ENCODE measurements around the gene AJM1. TPM values are rescaled to one million over a fixed set of nuclear protein-coding genes. Genes with fewer than 3 reads are reported as not detected.
"Not testable (repeated sequence)": the region's sequence is repeated elsewhere in the genome, so short reads cannot be mapped to it uniquely, and the experiment has no call there.

Gene AJM1
- total RNA-seq, 1 donor from 2014 or later = 5.9 TPM

- intact Hi-C loops (cut with DNase I) = no loop called here
- Histone ChIP-seq H3K27ac (no peak overlapping the region), H3K36me3 (peaks cover 62 to 76% of the 10 kb centered on the region in 2 donors), H3K9me3 (no peaks in the 10 kb centered on the region), H3K4me3 (no peak overlapping the region), H3K4me1 (no peaks in the 10 kb centered on the region), H3K27me3 (no peaks in the 10 kb centered on the region)
- no peak for DNase-seq (ENCODE audit: low spot score in 2 of 2)
- no peak for TF ChIP-seq CTCF (IDR thresholded peaks at IDR 0.05)
These were observed 12.9 kb upstream of the AJM1 start for GRCh38 chr9:136829412-136829811.

DNA sequence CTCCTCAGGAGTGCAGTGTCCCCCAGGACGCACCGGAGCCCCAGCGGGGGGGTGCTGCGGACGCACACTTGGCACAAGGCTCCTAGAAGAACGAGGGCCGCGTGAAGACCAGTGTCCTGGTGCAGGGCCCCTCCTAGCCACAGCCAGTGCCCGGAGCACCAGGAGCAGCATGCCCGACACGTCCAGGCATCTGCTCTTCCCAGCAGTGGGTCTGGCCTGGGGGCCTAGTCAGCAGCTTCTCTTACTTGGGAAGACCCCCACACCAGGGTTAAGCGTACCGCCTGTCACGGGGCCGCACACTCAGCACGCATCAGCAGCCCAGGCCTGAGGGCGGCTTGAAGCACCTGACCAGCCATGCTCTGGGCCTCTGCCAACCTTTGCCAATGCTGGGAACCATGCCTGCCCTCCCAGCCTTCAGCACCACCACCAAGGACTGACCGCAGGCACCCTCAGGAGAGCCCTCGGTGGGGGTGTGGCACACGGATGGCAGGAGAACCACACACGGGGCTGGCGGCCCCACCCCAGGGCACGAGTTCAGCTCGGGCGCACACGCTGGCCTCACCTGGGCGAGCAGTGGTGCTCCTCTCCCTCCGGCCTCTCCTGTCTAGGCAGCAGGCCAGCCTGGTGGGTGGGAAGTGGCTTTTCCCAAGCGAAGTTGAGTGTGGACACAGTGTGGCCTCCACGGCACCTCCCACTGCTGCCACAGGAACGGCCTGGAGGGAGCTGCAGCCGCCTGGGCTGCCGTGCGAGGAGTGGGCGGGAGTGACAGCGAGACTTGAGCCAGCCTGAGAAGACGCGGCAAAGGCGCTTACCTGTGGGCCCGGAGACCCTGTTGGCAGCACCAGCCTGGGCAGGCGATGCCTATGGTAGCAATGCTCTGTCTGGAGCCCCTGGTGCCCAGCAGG, 12.0 kb upstream of the AJM1 start:
- Histone ChIP-seq H3K4me1 (no peaks in the 10 kb centered on the region), H3K36me3 (peaks cover 53 to 69% of the 10 kb centered on the region in 2 donors), H3K9me3 (no peaks in the 10 kb centered on the region), H3K27me3 (no peaks in the 10 kb centered on the region), H3K4me3 (no peak overlapping the region), H3K27ac (no peak overlapping the region)
- DNase-seq (ENCODE audit: low spot score in 2 of 2) = no peak
- intact Hi-C loops (cut with DNase I) = no loop called here
- no peak for TF ChIP-seq CTCF (IDR thresholded peaks at IDR 0.05)

GRCh38 chr9:136831002-136831719, 11.1 kb upstream of the AJM1 start:
- no peak for DNase-seq (ENCODE audit: low spot score in 2 of 2)
- no peak for TF ChIP-seq CTCF (IDR thresholded peaks at IDR 0.05)
- peaks cover 50 to 71% of the 10 kb centered on the region in 2 donors for H3K36me3 ChIP-seq

DNA sequence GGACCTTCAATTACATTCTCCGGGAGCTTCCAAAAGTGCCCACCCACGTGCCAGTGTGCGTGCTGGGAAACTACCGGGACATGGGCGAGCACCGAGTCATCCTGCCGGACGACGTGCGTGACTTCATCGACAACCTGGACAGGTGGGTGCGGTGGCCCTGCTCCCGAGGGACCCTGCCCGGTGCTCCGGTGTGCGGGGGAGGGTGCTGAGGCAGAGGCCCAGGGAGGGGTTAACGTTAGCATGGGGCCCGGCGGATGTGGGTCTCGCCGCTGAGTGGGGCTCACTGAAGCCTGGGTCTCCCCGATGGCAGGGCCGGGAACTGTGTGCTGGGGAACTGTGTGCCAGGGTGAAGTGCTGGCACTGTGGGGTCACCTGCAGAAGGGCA, 10.6 kb upstream of the AJM1 start:
- Histone ChIP-seq H3K27ac (no peak overlapping the region), H3K9me3 (no peaks in the 10 kb centered on the region), H3K36me3 (peaks cover 44 to 70% of the 10 kb centered on the region in 2 donors), H3K4me1 (no peaks in the 10 kb centered on the region), H3K4me3 (no peak overlapping the region), H3K27me3 (no peaks in the 10 kb centered on the region)
- intact Hi-C loops (cut with DNase I) = no loop called here
- no peak for DNase-seq (ENCODE audit: low spot score in 2 of 2)
- no peak for TF ChIP-seq CTCF (IDR thresholded peaks at IDR 0.05)

More at GRCh38 chr9:136831002-136831719, 11.1 kb upstream of the AJM1 start:
- H3K27ac ChIP-seq = no peak overlapping the region
- H3K4me1 ChIP-seq = no peaks in the 10 kb centered on the region
- no peaks in the 10 kb centered on the region for H3K27me3 ChIP-seq
- intact Hi-C loops (cut with DNase I) = no loop called here
- H3K9me3 ChIP-seq = no peaks in the 10 kb centered on the region
- no peak overlapping the region for H3K4me3 ChIP-seq

- Histone ChIP-seq H3K4me1 (no peaks in the 10 kb centered on the region), H3K4me3 (no peak overlapping the region), H3K27me3 (no peaks in the 10 kb centered on the region), H3K9me3 (no peaks in the 10 kb centered on the region), H3K36me3 (peaks cover 43 to 72% of the 10 kb centered on the region in 2 donors), H3K27ac (no peak overlapping the region)
- intact Hi-C loops (cut with DNase I) = no loop called here
- no peak for DNase-seq (ENCODE audit: low spot score in 2 of 2)
- TF ChIP-seq CTCF (IDR thresholded peaks at IDR 0.05) = no peak
These were observed 9.7 kb upstream of the AJM1 start for GRCh38 chr9:136832581-136832980.

DNA sequence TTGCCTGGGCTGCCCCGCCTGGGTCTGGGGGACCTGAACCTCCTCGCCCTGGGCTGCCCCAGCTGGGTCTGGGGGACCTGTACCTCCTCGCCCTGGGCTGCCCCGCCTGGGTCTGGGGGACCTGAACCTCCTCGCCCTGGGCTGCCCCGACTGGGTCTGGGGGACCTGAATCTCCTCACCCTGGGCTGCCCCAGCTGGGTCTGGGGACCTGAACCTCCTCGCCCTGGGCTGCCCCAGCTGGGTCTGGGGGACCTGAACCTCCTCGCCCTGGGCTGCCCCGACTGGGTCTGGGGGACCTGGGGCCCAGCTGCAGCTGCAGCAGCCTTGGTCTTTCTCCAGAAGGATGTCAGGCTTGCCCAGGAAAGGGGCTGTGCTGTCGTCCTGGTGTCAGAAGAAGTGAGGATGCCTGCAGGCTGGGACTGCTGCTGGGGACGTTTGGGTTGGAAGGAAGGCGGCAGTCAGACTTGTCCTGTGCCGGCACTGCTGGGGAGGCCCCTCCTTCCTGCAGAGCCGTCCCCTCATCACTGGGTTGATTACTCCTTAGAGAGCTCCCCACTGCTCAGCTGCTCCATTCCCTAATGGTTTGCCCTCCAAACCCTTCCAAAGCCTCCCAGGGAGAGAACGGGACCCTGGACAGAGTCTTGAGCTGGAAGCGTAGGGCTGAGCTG, 8.8 kb upstream of the AJM1 start:
- intact Hi-C loops (cut with DNase I); H3K27ac ChIP-seq; H3K4me3 ChIP-seq; H3K4me1 ChIP-seq; DNase-seq (ENCODE audit: low spot score in 2 of 2); H3K27me3 ChIP-seq; H3K9me3 ChIP-seq: not testable (repeated sequence)
- H3K36me3 ChIP-seq = peaks cover 41 to 73% of the 10 kb centered on the region in 2 donors

All from ascending aorta (tissue), 2 donors.